Measurements from ENCODE around the gene RHOD. TPM values are rescaled to one million over a fixed set of nuclear protein-coding genes. Genes with fewer than 3 reads are reported as not detected.

The RHOD gene
- total and polyA plus RNA-seq, 2 donors (not counting 3 experiments of a cell fraction or from before 2014, with no cell fraction given): 10.6 to 17.9 TPM

- FAIRE-seq (no peak), DNase-seq (ENCODE audit: low read depth, low spot score) (no peak)
- Histone ChIP-seq H3K4me2 (ENCODE audit: insufficient read depth, low read length) (no peak overlapping the region), H2AFZ (ENCODE audit: low read depth, low read length) (no peak overlapping the region), H3K27me3 (ENCODE audit: control insufficient read depth in 2 of 2, insufficient read depth in 2 of 2, low read length in 2 of 2) (no peaks in the 10 kb centered on the region), H3K27ac (ENCODE audit: insufficient read depth, low read depth, low read length) (no peak overlapping the region), H3K9me3 (replicated peaks; ENCODE audit: control insufficient read depth, insufficient read depth, low read length) (no peaks in the 10 kb centered on the region), H4K20me1 (replicated peaks; ENCODE audit: control insufficient read depth, extremely low read depth, insufficient read depth, low read length) (no peaks in the 10 kb centered on the region), H3K36me3 (ENCODE audit: control insufficient read depth in 2 of 2, extremely low read depth in 1 of 2, insufficient read depth in 2 of 2, low read length in 2 of 2) (no peaks in the 10 kb centered on the region), H3K79me2 (ENCODE audit: control insufficient read depth, insufficient read depth, low read length) (no peaks in the 10 kb centered on the region), H3K4me3 (replicated peaks in 1 of 3; ENCODE audit: insufficient read depth in 1 of 3, low read depth in 1 of 3, low read length in 3 of 3) (no peak overlapping the region), H3K4me1 (ENCODE audit: control insufficient read depth, extremely low read depth, insufficient read depth, low read length) (no peaks in the 10 kb centered on the region), H3K9me1 (replicated peaks; ENCODE audit: control insufficient read depth, extremely low read depth, insufficient read depth, low read length) (no peaks in the 10 kb centered on the region), H3K9ac (replicated peaks; ENCODE audit: extremely low read depth, insufficient read depth, low read length) (no peak overlapping the region)
- dilution Hi-C loops (cut with MboI; ENCODE audit: extremely low pct_ligation_motif_present, low sequenced_read_pairs): no loop called here
- CTCF ChIA-PET: interaction anchor here (1.0 to 1.6 kb wide), 2 partner anchors 9 to 13 kb away, joined by 3 to 7 read pairs; no protein-coding TSS in a partner anchor
- POLR2A ChIA-PET: no interaction called here
- no peak for TF ChIP-seq POLR2A (IDR thresholded peaks at IDR 0.05; ENCODE audit: low read depth, low read length)
- TF ChIP-seq MYC (IDR thresholded peaks at IDR 0.05; ENCODE audit: low read depth, low read length): no peak
- TF ChIP-seq POLR2AphosphoS5 (IDR thresholded peaks at IDR 0.05; ENCODE audit: insufficient read depth, low read depth, low read length): no peak
- no peak for TF ChIP-seq EZH2 (IDR thresholded peaks at IDR 0.05; ENCODE audit: borderline replicate concordance, low read depth, low read length, severe bottlenecking)
- intact Hi-C loops (cut with micrococcal nuclease): no loop called here
- BruUV-seq (replicated peaks): no TSS peak
Observed at GRCh38 chr11:67040147-67040546, 16.5 kb upstream of the RHOD start.

DNA sequence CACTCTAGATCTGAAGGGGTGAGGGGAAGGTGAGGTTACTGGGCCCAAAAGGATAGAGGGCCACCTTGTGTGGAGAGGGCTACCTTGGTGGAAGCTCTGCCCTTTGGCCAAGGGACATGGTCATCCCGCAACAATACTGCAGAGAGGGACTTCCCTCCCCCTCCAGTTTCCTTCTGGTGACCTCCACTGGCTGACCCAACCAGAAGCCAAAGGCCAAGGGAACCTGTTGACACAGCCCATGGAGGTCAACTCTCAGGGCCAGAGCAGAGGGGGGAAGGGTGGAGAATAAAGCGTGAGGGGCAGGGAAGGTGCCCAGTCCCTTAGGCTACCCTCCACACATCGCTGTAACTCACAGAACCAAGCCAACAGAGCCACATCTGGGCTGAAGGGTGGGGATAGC lies 15.0 kb upstream of the RHOD start:
- CTCF ChIA-PET: interaction anchor here (1.2 kb wide), 1 partner anchor 12 kb away, joined by 4 read pairs; no protein-coding TSS in a partner anchor
- H3K4me3 ChIP-seq (replicated peaks in 1 of 3; ENCODE audit: insufficient read depth in 1 of 3, low read depth in 1 of 3, low read length in 3 of 3): no peak overlapping the region
- DNase-seq (ENCODE audit: low read depth, low spot score): no peak
- no peaks in the 10 kb centered on the region for H3K9me3 ChIP-seq (replicated peaks; ENCODE audit: control insufficient read depth, insufficient read depth, low read length)
- no peaks in the 10 kb centered on the region for H3K9me1 ChIP-seq (replicated peaks; ENCODE audit: control insufficient read depth, extremely low read depth, insufficient read depth, low read length)
- H3K4me1 ChIP-seq (ENCODE audit: control insufficient read depth, extremely low read depth, insufficient read depth, low read length): no peaks in the 10 kb centered on the region
- no peak overlapping the region for H2AFZ ChIP-seq (ENCODE audit: low read depth, low read length)
- FAIRE-seq: no peak
- BruUV-seq (replicated peaks): no TSS peak
- H3K36me3 ChIP-seq (ENCODE audit: control insufficient read depth in 2 of 2, extremely low read depth in 1 of 2, insufficient read depth in 2 of 2, low read length in 2 of 2): no peaks in the 10 kb centered on the region
- no peak overlapping the region for H3K9ac ChIP-seq (replicated peaks; ENCODE audit: extremely low read depth, insufficient read depth, low read length)
- H3K27me3 ChIP-seq (ENCODE audit: control insufficient read depth in 2 of 2, insufficient read depth in 2 of 2, low read length in 2 of 2): no peaks in the 10 kb centered on the region
- intact Hi-C loops (cut with micrococcal nuclease) (no loop called here), dilution Hi-C loops (cut with MboI; ENCODE audit: extremely low pct_ligation_motif_present, low sequenced_read_pairs) (no loop called here)
- no peaks in the 10 kb centered on the region for H4K20me1 ChIP-seq (replicated peaks; ENCODE audit: control insufficient read depth, extremely low read depth, insufficient read depth, low read length)
- no peaks in the 10 kb centered on the region for H3K79me2 ChIP-seq (ENCODE audit: control insufficient read depth, insufficient read depth, low read length)
- H3K27ac ChIP-seq (ENCODE audit: insufficient read depth, low read depth, low read length): no peak overlapping the region
- POLR2A ChIA-PET: no interaction called here
- H3K4me2 ChIP-seq (ENCODE audit: insufficient read depth, low read length): no peak overlapping the region
- TF ChIP-seq FOS (IDR thresholded peaks at IDR 0.05; ENCODE audit: borderline replicate concordance, insufficient read depth, low read length) (no peak), MYC (IDR thresholded peaks at IDR 0.05; ENCODE audit: low read depth, low read length) (no peak), GATA2 (IDR thresholded peaks at IDR 0.05; ENCODE audit: insufficient read depth, insufficient read length, low read depth, low read length) (no peak), EZH2 (IDR thresholded peaks at IDR 0.05; ENCODE audit: borderline replicate concordance, low read depth, low read length, severe bottlenecking) (no peak), MAX (IDR thresholded peaks at IDR 0.05; ENCODE audit: insufficient read depth, insufficient read length) (no peak), POLR2AphosphoS5 (IDR thresholded peaks at IDR 0.05; ENCODE audit: insufficient read depth, low read depth, low read length) (no peak)
